ENCODE measurements around the gene UTP25. TPM values are rescaled to one million over a fixed set of nuclear protein-coding genes. Genes with fewer than 3 reads are reported as not detected.

The UTP25 gene
- polyA plus RNA-seq, 1 donor from 2014 or later: 6.1 TPM

DNA sequence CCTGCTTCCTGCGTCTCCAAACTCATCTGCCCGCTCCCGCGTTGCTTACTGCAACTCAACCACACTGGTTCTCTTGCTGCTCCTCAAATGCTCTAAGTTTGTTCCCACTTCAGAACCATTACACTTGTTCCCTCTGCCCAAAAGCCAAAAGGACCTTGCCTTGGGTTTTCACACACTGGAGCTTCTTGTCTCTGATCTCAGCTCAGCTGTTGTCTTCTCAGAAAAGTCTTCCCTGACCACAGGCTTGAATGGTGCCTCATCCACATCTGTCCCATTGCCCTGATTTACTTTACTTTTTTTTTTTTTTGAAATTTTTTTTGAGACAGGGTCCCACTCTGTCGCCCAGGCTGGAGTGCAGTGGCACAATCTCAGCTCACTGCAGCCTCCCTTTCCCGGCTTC lies 66.0 kb downstream of the UTP25 start:
- H3K27me3 ChIP-seq (ENCODE audit: insufficient read depth, low read depth, low read length): no peaks in the 10 kb centered on the region
- H3K27ac ChIP-seq (ENCODE audit: low read length): no peak overlapping the region
- no peak overlapping the region for H3K4me3 ChIP-seq (ENCODE audit: low read length)
- H3K9me2 ChIP-seq (ENCODE audit: insufficient read depth, low read length): no peaks in the 10 kb centered on the region
- H3K9ac ChIP-seq (ENCODE audit: low read length): no peak overlapping the region
- H3K36me3 ChIP-seq (ENCODE audit: insufficient read depth, low read length): no peaks in the 10 kb centered on the region
- H2AFZ ChIP-seq (ENCODE audit: low read depth, low read length): no peak overlapping the region
- no peak overlapping the region for H3K4me2 ChIP-seq (ENCODE audit: low read length)
- no peaks in the 10 kb centered on the region for H3K9me3 ChIP-seq (ENCODE audit: low read length)
- H3K79me2 ChIP-seq (replicated peaks; ENCODE audit: insufficient read depth, low read length): no peaks in the 10 kb centered on the region
- H4K20me1 ChIP-seq (ENCODE audit: insufficient read depth): no peaks in the 10 kb centered on the region
- TF ChIP-seq RAD21 (conservative IDR thresholded peaks at IDR 0.05): no peak
- TF ChIP-seq POLR2AphosphoS5 (IDR thresholded peaks at IDR 0.05): no peak
- TF ChIP-seq EP300 (conservative IDR thresholded peaks at IDR 0.05; ENCODE audit: poor library complexity, severe bottlenecking): no peak
- TF ChIP-seq TAF1 (IDR thresholded peaks at IDR 0.05; ENCODE audit: low read depth): no peak
- no peak for TF ChIP-seq SMC3 (conservative IDR thresholded peaks at IDR 0.05; ENCODE audit: poor library complexity)
- no peak for TF ChIP-seq EZH2 (IDR thresholded peaks at IDR 0.05; ENCODE audit: borderline replicate concordance, insufficient read depth, low read length, poor library complexity, severe bottlenecking)
- TF ChIP-seq, protein P1, sequence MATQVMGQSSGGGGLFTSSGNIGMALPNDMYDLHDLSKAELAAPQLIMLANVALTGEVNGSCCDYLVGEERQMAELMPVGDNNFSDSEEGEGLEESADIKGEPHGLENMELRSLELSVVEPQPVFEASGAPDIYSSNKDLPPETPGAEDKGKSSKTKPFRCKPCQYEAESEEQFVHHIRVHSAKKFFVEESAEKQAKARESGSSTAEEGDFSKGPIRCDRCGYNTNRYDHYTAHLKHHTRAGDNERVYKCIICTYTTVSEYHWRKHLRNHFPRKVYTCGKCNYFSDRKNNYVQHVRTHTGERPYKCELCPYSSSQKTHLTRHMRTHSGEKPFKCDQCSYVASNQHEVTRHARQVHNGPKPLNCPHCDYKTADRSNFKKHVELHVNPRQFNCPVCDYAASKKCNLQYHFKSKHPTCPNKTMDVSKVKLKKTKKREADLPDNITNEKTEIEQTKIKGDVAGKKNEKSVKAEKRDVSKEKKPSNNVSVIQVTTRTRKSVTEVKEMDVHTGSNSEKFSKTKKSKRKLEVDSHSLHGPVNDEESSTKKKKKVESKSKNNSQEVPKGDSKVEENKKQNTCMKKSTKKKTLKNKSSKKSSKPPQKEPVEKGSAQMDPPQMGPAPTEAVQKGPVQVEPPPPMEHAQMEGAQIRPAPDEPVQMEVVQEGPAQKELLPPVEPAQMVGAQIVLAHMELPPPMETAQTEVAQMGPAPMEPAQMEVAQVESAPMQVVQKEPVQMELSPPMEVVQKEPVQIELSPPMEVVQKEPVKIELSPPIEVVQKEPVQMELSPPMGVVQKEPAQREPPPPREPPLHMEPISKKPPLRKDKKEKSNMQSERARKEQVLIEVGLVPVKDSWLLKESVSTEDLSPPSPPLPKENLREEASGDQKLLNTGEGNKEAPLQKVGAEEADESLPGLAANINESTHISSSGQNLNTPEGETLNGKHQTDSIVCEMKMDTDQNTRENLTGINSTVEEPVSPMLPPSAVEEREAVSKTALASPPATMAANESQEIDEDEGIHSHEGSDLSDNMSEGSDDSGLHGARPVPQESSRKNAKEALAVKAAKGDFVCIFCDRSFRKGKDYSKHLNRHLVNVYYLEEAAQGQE (IDR thresholded peaks at IDR 0.05; ENCODE audit: borderline replicate concordance): no peak
- no peak for TF ChIP-seq MXI1 (conservative IDR thresholded peaks at IDR 0.05; ENCODE audit: poor library complexity, severe bottlenecking)
- TF ChIP-seq, protein P2, sequence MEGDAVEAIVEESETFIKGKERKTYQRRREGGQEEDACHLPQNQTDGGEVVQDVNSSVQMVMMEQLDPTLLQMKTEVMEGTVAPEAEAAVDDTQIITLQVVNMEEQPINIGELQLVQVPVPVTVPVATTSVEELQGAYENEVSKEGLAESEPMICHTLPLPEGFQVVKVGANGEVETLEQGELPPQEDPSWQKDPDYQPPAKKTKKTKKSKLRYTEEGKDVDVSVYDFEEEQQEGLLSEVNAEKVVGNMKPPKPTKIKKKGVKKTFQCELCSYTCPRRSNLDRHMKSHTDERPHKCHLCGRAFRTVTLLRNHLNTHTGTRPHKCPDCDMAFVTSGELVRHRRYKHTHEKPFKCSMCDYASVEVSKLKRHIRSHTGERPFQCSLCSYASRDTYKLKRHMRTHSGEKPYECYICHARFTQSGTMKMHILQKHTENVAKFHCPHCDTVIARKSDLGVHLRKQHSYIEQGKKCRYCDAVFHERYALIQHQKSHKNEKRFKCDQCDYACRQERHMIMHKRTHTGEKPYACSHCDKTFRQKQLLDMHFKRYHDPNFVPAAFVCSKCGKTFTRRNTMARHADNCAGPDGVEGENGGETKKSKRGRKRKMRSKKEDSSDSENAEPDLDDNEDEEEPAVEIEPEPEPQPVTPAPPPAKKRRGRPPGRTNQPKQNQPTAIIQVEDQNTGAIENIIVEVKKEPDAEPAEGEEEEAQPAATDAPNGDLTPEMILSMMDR (IDR thresholded peaks at IDR 0.05; ENCODE audit: poor library complexity, severe bottlenecking): no peak
- no peaks in the 10 kb centered on the region for H3F3A ChIP-seq (ENCODE audit: insufficient read depth, low read length, poor library complexity, severe bottlenecking)

DNA sequence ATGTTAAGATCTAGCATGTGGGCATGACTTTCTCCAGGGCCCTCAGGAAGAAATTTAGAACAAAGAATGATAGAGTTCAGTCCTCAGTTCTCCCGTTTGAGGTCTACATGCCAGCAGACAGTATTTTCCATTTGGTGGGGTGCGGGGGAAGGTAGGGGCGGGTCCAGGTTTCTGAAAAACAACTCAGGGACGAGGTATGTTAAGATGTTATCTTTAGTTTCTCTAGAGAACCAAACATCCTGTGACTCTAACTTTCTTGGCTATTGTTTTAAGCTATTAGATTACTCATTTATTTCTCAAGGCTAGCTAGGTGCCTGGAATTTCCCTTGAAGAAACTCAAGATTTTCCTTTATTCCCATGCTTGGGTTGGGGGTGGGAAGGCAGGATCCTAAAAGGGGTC lies 67.9 kb downstream of the UTP25 start:
- no peak overlapping the region for H3K4me3 ChIP-seq (ENCODE audit: low read length)
- H3K79me2 ChIP-seq (replicated peaks; ENCODE audit: insufficient read depth, low read length): no peaks in the 10 kb centered on the region
- no peaks in the 10 kb centered on the region for H4K20me1 ChIP-seq (ENCODE audit: insufficient read depth)
- no peak overlapping the region for H3K9ac ChIP-seq (ENCODE audit: low read length)
- no peak overlapping the region for H2AFZ ChIP-seq (ENCODE audit: low read depth, low read length)
- no peaks in the 10 kb centered on the region for H3K27me3 ChIP-seq (ENCODE audit: insufficient read depth, low read depth, low read length)
- H3K9me3 ChIP-seq (ENCODE audit: low read length): no peaks in the 10 kb centered on the region
- no peak overlapping the region for H3K4me2 ChIP-seq (ENCODE audit: low read length)
- no peaks in the 10 kb centered on the region for H3K36me3 ChIP-seq (ENCODE audit: insufficient read depth, low read length)
- no peaks in the 10 kb centered on the region for H3F3A ChIP-seq (ENCODE audit: insufficient read depth, low read length, poor library complexity, severe bottlenecking)
- TF ChIP-seq, protein P1 (IDR thresholded peaks at IDR 0.05; ENCODE audit: borderline replicate concordance): no peak
- TF ChIP-seq TAF1 (IDR thresholded peaks at IDR 0.05; ENCODE audit: low read depth): no peak
- TF ChIP-seq EP300 (conservative IDR thresholded peaks at IDR 0.05; ENCODE audit: poor library complexity, severe bottlenecking): no peak
- no peak overlapping the region for H3K27ac ChIP-seq (ENCODE audit: low read length)
- H3K9me2 ChIP-seq (ENCODE audit: insufficient read depth, low read length): no peaks in the 10 kb centered on the region
